HK-2 (cell line): ENCODE measurements around the gene SPEM1.
A peak's percentile ranks its signal among the peaks of the same experiment; 100 is the strongest.

Source experiments
- DNase-seq: peaks from one replicate; pipeline ENCODE4 v3.0.0-alpha.2; 2018; ENCODE audit not compliant: unreplicated experiment

The SPEM1 gene

GRCh38 chr17:7419819-7420610 is at the start of gene SPEM1:
Gene SPEM1 (plus strand): TSS chr17:7420324. CDS start chr17:7420385, 61 bp downstream.
- no peak for DNase-seq

DNA sequence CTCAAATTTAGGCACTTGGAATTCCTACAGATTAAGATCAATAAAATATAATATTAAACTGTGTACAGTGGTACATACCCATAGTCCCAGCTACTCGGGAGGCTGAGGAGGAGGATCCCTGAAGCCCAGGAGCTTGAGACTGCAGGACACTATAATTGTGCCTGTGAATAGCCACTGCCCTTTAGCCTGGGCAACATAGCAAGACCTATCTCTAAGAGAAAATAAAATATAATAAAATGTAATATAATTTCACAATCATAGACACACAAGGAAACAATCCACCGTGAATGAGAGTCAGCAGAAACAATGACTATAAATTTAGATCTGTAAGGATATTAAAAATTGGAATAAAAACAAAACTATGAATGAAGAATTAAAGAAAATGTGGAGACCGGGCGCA is 49.3 kb upstream of the SPEM1 start:
- DNase-seq = no peak

DNA sequence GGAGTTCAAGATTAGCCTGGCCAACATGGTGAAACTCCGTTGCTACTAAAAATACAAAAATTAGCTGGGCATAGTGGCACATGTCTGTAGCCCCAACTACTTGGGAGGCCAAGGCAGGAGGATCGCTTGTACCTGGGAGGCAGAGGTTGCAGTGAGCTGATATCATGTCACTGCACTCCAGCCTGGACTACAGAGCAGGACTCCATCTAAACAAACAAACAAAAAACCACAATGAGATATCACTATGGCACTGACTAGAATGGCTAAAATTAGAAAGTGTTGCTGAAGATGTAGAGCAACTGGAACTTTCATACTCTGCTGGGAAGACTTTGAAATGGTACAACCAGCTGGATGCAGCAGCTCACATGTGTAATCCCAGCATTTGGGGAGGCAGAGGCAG is 45.8 kb upstream of the SPEM1 start:
- DNase-seq = no peak

- DNase-seq = no peak
These were observed 41.0 kb upstream of the SPEM1 start for GRCh38 chr17:7379134-7379533.

DNA sequence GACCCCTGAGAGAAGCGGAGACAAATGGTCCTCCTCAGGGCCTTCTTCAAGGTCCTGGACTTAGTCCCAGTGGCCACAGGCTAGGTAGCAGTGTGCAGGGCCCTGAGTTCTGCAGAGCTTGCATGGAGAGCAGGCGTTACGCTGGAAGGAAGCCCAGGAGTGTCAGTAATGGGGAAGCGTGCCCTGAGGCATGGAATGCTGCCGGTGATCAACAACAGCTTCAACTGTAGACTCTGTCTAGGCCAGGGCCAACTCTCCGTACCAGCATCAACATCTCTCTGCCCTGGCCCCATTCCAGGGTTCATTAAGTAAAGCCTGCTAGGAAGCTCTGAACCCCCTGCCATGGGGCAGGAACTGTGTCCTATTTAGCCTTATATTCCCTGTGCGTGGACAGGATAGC is 39.8 kb upstream of the SPEM1 start:
- no peak for DNase-seq

DNA sequence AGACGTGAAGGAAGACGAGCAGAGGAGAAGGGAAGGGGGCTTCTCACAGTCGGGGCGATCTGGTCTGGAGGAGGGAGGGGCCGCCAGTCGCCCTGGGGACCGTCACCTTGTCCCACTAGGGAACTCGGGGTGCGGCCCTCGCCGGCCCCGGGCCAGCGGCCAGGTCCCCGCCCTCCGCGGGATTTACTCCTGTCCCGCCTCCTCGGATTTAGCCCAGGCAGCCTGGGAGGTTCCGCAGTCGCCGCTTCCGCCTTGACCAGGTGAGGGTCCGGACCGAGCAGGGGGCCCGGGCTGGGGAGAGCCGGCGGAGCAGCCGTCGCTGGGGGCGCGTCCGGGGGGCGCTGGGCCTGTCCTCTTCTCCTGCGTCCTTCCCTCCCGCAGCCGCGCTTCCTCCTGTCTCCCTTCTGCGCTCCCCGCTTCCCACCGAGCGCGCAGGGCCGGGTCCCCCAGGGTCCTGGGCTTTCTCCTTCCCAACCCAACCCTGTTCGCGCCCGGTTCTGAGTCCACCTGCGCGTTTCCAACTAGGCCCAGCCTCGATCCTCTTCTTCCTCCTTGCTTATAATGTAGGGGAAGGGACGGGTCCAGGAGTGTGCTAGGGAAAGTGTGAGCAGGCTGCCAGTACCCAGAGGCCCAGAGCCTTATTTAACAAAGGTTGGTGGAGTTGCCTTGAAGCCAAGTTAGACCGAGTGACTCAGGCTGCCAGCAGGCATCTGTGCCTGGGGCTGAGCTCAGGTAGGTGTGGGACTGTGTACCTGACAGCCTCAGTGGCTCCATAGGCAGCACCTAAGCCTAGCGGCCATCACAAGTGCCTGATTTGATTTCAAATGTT is 39.1 kb upstream of the SPEM1 start, which contains the start of gene TNK1:
TSS of gene TNK1 (plus strand) at position 235 of the 829 bp plus-strand sequence. CDS start 1,838 bp downstream, outside the sequence.
- peak; percentile 64 for DNase-seq

DNA sequence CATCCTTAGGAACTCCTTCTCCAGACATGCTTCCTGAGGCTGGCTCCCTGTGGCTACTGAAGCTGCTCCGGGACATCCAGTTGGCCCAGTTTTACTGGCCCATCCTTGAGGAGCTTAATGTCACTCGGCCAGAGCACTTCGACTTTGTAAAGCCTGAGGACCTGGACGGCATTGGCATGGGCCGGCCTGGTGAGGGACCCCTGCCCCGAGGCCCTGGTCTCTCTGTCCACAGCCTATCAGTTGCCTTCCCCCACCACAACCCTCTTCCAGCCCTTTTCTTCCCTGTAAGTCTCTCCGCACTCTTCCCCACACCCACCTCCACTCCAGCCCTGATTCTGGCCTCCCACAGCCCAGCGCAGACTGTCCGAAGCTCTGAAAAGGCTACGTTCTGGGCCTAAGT is 37.2 kb upstream of the SPEM1 start:
- DNase-seq = no peak

DNA sequence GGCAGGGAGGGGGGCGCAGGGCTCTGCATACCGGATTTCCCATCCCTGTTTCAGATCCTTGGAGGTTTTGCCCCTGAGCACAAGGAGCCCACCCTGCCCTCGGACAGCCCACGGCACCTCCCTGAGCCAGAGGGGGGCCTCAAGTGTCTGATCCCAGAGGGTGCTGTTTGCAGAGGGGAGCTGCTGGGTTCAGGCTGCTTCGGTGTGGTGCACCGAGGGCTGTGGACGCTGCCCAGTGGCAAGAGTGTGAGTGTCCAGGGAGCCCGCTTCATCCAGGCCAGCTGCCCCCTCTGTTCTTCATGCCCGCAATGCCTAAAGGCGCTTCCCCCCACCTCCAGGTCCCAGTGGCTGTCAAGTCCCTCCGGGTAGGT is 36.8 kb upstream of the SPEM1 start:
- DNase-seq = no peak

GRCh38 chr17:7383742-7384488 is 36.2 kb upstream of the SPEM1 start:
- DNase-seq = no peak

DNA sequence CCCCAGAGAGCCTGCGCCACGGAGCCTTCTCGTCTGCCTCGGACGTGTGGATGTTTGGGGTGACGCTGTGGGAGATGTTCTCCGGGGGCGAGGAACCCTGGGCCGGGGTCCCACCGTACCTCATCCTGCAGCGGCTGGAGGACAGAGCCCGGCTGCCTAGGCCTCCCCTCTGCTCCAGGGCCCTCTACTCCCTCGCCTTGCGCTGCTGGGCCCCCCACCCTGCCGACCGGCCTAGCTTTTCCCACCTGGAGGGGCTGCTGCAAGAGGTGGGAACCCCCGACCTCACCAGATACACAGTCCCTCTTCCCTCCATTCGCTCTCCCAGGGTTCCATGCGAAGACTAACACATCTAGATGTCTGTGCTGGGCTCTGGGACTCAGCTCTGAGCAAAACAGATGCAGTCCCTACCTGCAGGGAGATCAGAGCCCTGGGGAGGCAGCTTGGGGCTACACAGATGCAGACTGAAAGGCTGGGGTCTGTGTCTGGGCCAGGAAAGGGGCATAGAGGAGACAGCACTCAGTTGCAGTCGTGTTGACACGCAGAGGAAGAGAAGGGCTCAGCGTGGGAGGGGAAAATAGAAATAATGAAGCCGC is 35.5 kb upstream of the SPEM1 start:
- no peak for DNase-seq

DNA sequence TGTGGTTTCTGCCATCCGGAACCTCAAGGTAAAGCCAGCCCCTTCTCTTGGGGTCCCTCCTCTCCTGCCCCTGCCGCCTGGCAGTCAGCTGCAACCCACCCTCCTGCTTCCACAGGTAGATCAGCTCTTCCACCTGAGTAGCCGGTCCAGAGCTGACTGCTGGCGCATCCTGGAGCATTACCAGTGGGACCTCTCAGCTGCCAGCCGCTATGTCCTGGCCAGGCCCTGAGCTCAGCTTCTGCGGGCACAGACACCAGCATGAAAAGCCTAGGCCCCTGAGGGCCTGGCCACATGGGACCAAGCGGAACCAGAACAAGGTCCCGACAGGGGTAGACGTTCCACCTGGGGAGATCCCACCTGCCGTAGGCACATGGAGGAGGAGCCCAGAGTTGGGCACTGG is 31.3 kb upstream of the SPEM1 start:
- no peak for DNase-seq

GRCh38 chr17:7389924-7390910 is 29.9 kb upstream of the SPEM1 start:
- DNase-seq = no peak

GRCh38 chr17:7391307-7391706 is 28.8 kb upstream of the SPEM1 start:
- DNase-seq = no peak

DNA sequence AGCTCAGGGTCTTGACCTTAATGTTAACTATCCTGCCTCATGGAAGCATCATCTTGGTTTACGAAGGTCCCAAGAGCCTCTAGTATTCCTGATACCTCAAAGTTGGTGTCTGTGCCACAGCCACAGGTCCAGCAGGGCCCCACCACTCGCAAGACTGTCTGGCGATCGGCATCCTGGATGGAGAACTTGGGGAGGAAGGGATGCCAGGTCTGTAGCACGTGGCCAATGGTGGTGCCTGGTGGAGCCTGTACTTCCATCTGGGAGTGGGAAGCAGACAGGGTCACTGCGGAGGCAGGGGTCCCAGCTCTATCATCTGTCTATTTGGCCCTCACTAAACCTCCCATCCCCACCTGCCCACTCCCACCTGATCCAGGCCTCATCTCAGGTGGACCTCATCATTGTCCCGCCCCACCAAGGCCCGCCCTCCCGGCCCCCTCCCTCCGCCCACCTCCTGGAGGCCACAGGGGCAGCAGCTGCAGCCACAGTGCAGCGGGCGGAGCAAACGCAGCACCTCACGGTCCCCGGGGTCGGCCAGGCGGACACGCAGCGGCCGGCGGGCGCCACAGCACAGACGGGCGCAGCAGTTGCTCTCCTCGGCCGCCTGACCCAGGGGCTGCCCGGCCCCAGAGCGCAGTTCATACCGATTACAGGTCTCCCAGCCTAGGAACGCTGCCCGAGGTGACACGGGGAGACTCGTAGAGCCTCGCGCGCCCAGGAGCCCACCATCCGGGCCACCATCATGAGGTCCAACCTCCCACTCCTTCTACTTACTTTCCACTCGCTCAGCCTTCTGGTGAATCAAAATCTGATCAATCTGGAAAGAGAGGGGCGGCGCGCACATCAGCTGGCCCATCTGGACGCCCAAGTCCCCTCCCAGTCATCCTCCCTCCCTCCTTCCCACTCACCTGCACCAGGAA is 27.2 kb upstream of the SPEM1 start:
- DNase-seq = no peak

DNA sequence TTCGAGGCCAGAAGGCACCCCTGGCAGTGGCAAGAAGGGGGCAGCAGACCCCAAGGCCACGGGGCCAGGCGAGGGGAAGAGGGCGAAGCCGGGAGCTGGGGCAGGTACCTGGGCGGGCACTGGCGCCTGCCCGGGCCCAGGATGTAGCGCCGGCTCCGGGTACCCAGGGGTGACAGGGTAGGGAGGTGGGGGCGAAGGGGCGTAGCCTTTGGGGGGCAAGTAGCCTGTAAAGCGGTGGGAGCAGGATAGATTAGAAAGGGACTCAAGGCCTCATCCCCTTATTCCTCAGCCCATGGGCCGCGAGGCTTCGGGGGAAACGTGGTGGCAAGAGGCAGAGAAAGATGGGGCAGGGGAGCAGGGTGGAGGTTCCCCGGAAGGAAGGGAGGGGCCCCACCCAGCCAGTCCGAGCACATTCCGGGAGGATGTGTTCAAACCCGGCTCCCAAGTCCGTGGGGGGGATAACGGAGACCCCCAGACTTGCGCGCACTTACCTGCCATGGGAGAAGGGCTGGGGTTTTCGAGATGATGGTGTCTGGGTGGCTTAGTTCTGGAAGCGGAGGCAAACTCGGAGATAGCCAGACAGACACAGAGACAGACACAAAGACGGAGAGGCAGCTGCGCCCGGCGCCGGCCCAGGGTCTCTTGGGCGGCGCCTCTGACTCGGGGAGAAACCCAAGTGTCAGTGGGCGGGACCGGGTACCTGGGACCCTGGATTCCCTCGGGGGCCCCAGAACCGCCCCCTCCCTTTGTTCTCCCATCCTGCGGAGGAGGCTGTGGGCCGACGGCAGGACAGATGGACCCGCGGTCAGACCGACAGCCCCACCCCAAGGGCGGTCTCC is 26.3 kb upstream of the SPEM1 start:
- DNase-seq = no peak

DNA sequence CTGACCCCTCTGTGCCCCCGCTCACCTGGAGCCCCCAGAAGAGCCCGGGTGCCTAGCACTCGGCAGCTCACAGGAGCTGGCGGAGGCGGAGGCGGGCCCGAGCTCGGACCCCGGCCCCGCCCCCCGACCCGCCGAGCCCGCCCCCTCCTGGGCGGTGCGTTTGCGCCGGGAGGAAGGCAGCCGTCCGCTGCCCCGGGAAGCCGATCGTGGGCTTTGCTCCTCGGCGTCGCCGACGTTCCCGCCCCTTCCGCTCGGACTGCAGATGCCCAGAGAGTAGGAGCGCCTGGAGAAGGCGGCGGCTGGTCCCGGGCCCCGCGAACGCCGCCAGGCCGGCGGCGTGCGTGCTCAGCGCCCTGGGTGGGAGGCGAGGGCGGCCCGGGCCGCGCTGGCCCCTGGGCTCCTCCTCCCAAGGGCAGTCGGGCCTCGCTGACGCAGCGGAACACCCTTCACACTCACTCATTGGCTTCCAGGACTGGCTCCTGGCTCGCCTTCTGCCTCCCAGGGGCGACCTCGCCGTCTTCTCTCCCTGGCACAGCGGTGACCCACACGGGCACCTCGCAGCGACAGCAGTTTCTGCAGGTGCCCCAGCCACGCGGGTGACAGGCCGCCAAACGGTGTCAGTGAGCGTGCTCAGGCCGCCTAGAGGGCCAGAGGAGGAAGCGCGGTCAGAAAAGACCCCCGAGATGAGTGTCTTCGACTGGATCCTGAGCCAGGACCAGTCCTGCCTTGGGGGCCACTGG is 25.5 kb upstream of the SPEM1 start, which contains the start of gene PLSCR3:
TSS of gene PLSCR3 (minus strand) at position 74 of the 740 bp plus-strand sequence. CDS start 415 bp downstream, outside the sequence.
- peak; percentile 88 for DNase-seq

GRCh38 chr17:7396147-7396546 is 24.0 kb upstream of the SPEM1 start:
- DNase-seq = no peak

- DNase-seq = no peak
These were observed 21.5 kb upstream of the SPEM1 start for GRCh38 chr17:7398612-7399011.
